Neural progenitor cell (in vitro differentiated cells): ENCODE results near the gene CDH11. TPM values are rescaled to one million over a fixed set of nuclear protein-coding genes. Genes with fewer than 3 reads are reported as not detected.
A peak's percentile ranks its signal among the peaks of the same experiment; 100 is the strongest.

ENCODE experiments used
- DNase-seq: peaks from one replicate; pipeline ENCODE4 v3.0.0-alpha.2; 2016; ENCODE audit warnings: low spot score
- H2AFZ ChIP-seq: fragments of 200-600 bp; sonication (generic); replicated peaks from 2 replicates; pipeline ENCODE4 v1.6.1; 2016; ENCODE audit warnings: antibody characterized with exemption
- H3F3A ChIP-seq: fragments of 200-600 bp; sonication (generic); 2 replicates; pipeline ENCODE4 v1.6.1; 2016; ENCODE audit warnings: antibody characterized with exemption, low read depth
- H3K27ac ChIP-seq: fragments of 200-600 bp; sonication (generic); 2 replicates; pipeline ENCODE4 v1.5.1; 2016; ENCODE audit warnings: mild to moderate bottlenecking
- H3K27me3 ChIP-seq: fragments of 200-600 bp; sonication (generic); 2 replicates; pipeline ENCODE4 v1.6.1; 2016; ENCODE audit warnings: mild to moderate bottlenecking, moderate library complexity
- H3K36me3 ChIP-seq: fragments of 200-600 bp; sonication (generic); 2 replicates; pipeline ENCODE4 v1.5.1; 2016
- H3K4me1 ChIP-seq: fragments of 200-600 bp; sonication (generic); 2 replicates; pipeline ENCODE4 v1.6.1; 2016; ENCODE audit warnings: mixed run types
- H3K4me2 ChIP-seq: fragments of 200-600 bp; sonication (generic); 2 replicates; pipeline ENCODE4 v1.6.1; 2016
- H3K4me3 ChIP-seq: fragments of 200-600 bp; sonication (generic); 2 replicates; pipeline ENCODE4 v1.5.1; 2016
- H3K79me2 ChIP-seq: fragments of 200-600 bp; sonication (generic); 2 replicates; pipeline ENCODE4 v1.6.1; 2016; ENCODE audit warnings: low read depth
- H3K9ac ChIP-seq: fragments of 200-600 bp; sonication (generic); 2 replicates; pipeline ENCODE4 v1.6.1; 2016
- H3K9me3 ChIP-seq: fragments of 200-600 bp; sonication (generic); 2 replicates; pipeline ENCODE4 v1.5.1; 2016; ENCODE audit warnings: low read depth
- H4K20me1 ChIP-seq: fragments of 200-600 bp; sonication (generic); 2 replicates; pipeline ENCODE4 v1.6.1; 2016; ENCODE audit warnings: low read depth
- H3K27ac Mint-ChIP-seq: 3 replicates; pipeline ENCODE4 v1.8.0; 2021; ENCODE audit warnings: mixed read lengths
- H3K27me3 Mint-ChIP-seq: 2 replicates; pipeline ENCODE4 v1.8.0; 2022; ENCODE audit warnings: low read depth, mild to moderate bottlenecking, inconsistent platforms, moderate library complexity, mixed read lengths; ENCODE audit not compliant: insufficient read depth
- H3K36me3 Mint-ChIP-seq: 3 replicates; pipeline ENCODE4 v1.8.0; 2021; ENCODE audit warnings: mixed read lengths
- H3K4me1 Mint-ChIP-seq: 3 replicates; pipeline ENCODE4 v1.8.0; 2021; ENCODE audit warnings: mixed read lengths
- H3K4me3 Mint-ChIP-seq: 3 replicates; pipeline ENCODE4 v1.8.0; 2021; ENCODE audit warnings: mild to moderate bottlenecking, moderate library complexity, mixed read lengths
- H3K9me3 Mint-ChIP-seq: 3 replicates; pipeline ENCODE4 v1.8.0; 2020; ENCODE audit warnings: mixed read lengths
- CTCF ChIP-seq: fragments of 200-600 bp; sonication (generic); IDR thresholded peaks from 2 replicates; pipeline ENCODE4 v1.5.1; 2017; ENCODE audit warnings: antibody characterized with exemption, mild to moderate bottlenecking
- EZH2 ChIP-seq: fragments of 200-600 bp; sonication (generic); IDR thresholded peaks from 2 replicates; pipeline ENCODE4 v1.6.1; 2017; ENCODE audit warnings: antibody characterized with exemption, mild to moderate bottlenecking, moderate library complexity
- EZH2phosphoT487 ChIP-seq: fragments of 200-600 bp; sonication (generic); IDR thresholded peaks from 2 replicates; pipeline ENCODE4 v1.6.1; 2017; ENCODE audit warnings: antibody characterized with exemption
- total RNA-seq: library from RNA; depleted of rRNA; stranded (reverse); fragments of >200 nt; gene quantifications from 2 replicates; pipeline ENCODE4 v1.2.3, GENCODE V29; 2015; ENCODE audit warnings: low replicate concordance

Gene CDH11
- total RNA-seq, 1 donor from 2014 or later: 98.5 TPM

DNA sequence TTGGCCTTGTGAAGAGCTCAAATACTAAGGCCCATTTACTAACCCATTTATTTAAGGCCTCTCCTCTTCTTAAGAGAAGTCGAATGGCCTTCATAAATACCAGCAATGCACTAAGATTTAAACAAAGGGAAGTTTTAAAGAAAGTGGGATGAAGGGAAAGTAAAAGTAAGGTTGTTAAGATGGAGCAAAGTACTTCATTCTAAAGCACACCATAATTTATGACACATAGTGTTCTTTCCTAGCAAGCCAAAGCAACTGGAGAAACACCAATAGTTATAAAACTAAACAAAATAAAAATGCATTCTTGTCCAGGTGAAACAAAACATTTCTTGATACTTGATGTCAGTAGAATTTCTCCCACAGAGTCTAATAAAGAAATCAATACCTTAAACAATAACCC, 27.9 kb downstream of the CDH11 start:
- no peaks in the 10 kb centered on the region for H3K27me3 ChIP-seq
- peaks cover 33% of the 10 kb centered on the region for H4K20me1 ChIP-seq
- H3K9ac ChIP-seq: no peak overlapping the region
- H3K9me3 ChIP-seq: no peaks in the 10 kb centered on the region
- DNase-seq: no peak
- H3K79me2 ChIP-seq: peaks cover 31% of the 10 kb centered on the region
- TF ChIP-seq EZH2phosphoT487 (no peak), EZH2 (no peak), CTCF (no peak)
- no peak overlapping the region for H2AFZ ChIP-seq
- Mint-ChIP-seq H3K4me3 (no peak overlapping the region), H3K4me1 (no peaks in the 10 kb centered on the region), H3K36me3 (peaks cover 4% of the 10 kb centered on the region), H3K9me3 (peaks cover 2% of the 10 kb centered on the region), H3K27ac (no peak overlapping the region), H3K27me3 (no peaks in the 10 kb centered on the region)
- no peaks in the 10 kb centered on the region for H3K4me1 ChIP-seq
- no peaks in the 10 kb centered on the region for H3K36me3 ChIP-seq
- no peak overlapping the region for H3K4me3 ChIP-seq
- no peaks in the 10 kb centered on the region for H3F3A ChIP-seq
- H3K27ac ChIP-seq: no peak overlapping the region
- no peak overlapping the region for H3K4me2 ChIP-seq

DNA sequence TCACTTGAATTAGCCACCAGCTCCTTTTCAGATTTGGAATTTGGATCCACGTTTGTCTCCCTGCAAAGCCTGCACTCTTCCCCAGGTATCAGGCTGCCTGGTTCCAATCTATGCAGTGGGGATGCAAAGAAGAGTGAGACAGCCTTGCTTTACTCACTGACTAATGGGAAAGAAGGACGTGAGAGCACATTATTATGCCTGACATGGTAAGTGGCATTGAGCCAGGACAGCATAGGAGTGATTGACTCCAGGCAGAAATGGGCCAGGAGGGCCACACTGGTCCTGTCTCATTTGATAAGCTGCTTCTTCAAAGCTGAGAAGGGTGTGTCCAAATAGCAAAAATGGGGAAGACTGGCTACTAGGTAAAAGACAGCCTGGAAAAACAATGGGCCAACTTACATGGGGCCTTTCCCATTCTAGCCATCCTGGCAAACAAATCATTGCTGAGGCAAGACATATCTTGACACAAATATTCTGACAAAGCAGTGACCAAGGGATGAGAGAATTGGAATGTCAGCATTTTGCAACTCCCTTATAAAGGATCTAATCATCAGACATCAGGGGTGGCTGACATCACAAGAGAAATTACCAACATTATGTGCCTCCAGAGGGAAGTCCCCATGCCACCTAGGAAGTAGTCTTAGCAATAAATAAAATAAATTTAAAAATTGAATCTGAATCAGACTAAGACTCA, 38.6 kb downstream of the CDH11 start:
- H4K20me1 ChIP-seq: peaks cover 45% of the 10 kb centered on the region
- H3K27me3 Mint-ChIP-seq: no peaks in the 10 kb centered on the region
- H3K36me3 Mint-ChIP-seq: peaks cover 2% of the 10 kb centered on the region
- H3K4me1 ChIP-seq: no peaks in the 10 kb centered on the region
- H3K4me2 ChIP-seq: no peak overlapping the region
- H3K79me2 ChIP-seq: no peaks in the 10 kb centered on the region
- no peak overlapping the region for H3K4me3 Mint-ChIP-seq
- no peaks in the 10 kb centered on the region for H3K9me3 Mint-ChIP-seq
- H3F3A ChIP-seq: no peaks in the 10 kb centered on the region
- TF ChIP-seq EZH2 (no peak), EZH2phosphoT487 (no peak), CTCF (no peak)
- H3K36me3 ChIP-seq: no peaks in the 10 kb centered on the region
- no peaks in the 10 kb centered on the region for H3K9me3 ChIP-seq
- H2AFZ ChIP-seq: no peak overlapping the region
- no peak overlapping the region for H3K9ac ChIP-seq
- H3K27me3 ChIP-seq: no peaks in the 10 kb centered on the region
- H3K27ac ChIP-seq: no peak overlapping the region
- no peak overlapping the region for H3K4me3 ChIP-seq
- no peak overlapping the region for H3K27ac Mint-ChIP-seq
- DNase-seq: no peak
- H3K4me1 Mint-ChIP-seq: peaks cover 7% of the 10 kb centered on the region

DNA sequence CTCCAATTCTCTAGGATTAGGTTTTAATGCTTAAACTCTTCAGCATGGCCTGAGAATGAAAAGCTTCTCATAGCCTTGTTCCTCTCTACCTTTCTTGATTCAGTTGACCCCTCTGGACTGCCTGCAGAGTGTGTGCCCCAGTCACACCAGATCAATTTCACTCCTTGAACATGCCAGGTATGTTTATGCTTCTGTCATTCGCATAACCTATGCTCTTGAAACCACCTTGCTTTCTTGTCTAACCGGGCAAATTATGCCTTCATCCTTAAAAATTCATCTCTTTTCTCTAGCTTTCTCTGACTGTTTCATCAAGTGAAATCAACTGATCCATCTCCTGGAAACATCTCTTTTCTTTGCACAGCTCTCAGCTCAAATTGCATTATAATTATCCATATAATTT, 42.3 kb downstream of the CDH11 start:
- Histone ChIP-seq H4K20me1 (peaks cover 67% of the 10 kb centered on the region), H3K36me3 (no peaks in the 10 kb centered on the region), H3K9ac (no peak overlapping the region), H3K4me1 (peaks cover 15% of the 10 kb centered on the region), H3K9me3 (no peaks in the 10 kb centered on the region), H3K27ac (no peak overlapping the region), H3K4me2 (no peak overlapping the region), H3K79me2 (no peaks in the 10 kb centered on the region), H3F3A (peaks cover 7% of the 10 kb centered on the region), H3K27me3 (no peaks in the 10 kb centered on the region), H3K4me3 (no peak overlapping the region), H2AFZ (no peak overlapping the region)
- H3K36me3 Mint-ChIP-seq: peaks cover 4% of the 10 kb centered on the region
- no peak for DNase-seq
- no peak overlapping the region for H3K4me3 Mint-ChIP-seq
- H3K9me3 Mint-ChIP-seq: no peaks in the 10 kb centered on the region
- no peaks in the 10 kb centered on the region for H3K27me3 Mint-ChIP-seq
- peaks cover 17% of the 10 kb centered on the region for H3K4me1 Mint-ChIP-seq
- no peak for TF ChIP-seq EZH2
- no peak for TF ChIP-seq CTCF
- TF ChIP-seq EZH2phosphoT487: no peak
- peak overlapping the region; percentile 1 for H3K27ac Mint-ChIP-seq
